22Rv1 (cell line): Measurements from ENCODE around the gene CARD6.

ENCODE experiments used
- ZFX ChIP-seq: fragments of 450-650 bp; IDR thresholded peaks from 2 replicates; pipeline ENCODE4 v1.6.1; 2017; ENCODE audit warnings: antibody characterized with exemption, borderline replicate concordance
- TF ChIP-seq, protein P1 (sequence below): fragments of 450-650 bp; IDR thresholded peaks from 2 replicates; pipeline ENCODE4 v1.5.1; 2017; ENCODE audit warnings: mild to moderate bottlenecking

DNA sequence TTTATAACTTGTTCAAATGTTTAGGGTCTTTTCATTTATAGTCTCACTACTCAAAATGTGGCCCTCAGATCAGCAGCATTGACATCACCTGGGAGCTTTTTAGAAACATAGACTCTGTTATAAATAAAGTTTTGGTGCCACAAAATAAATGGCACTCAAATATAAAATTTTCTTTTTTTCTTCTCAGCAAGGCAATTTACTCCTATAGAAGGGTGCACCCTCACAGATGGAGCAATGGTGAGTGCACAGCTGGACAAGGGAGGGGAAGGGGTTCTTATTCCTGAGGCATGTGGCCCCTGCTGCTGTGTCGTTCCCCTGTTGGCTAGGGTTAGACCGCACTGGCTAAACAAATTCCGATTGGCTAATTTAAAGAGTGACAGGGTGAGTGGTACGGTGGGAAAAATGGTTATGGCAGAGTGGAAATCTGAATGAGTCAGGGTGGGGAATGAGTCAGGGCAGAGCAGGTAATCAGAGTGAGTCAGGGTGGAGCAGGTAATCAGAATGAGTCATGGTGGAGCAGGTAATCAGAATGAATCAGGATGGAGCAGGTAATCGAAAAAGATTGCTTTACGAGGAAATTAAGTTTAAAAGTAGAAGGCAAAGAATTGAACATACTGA, 36.3 kb downstream of the CARD6 start:
- TF ChIP-seq, protein P1, sequence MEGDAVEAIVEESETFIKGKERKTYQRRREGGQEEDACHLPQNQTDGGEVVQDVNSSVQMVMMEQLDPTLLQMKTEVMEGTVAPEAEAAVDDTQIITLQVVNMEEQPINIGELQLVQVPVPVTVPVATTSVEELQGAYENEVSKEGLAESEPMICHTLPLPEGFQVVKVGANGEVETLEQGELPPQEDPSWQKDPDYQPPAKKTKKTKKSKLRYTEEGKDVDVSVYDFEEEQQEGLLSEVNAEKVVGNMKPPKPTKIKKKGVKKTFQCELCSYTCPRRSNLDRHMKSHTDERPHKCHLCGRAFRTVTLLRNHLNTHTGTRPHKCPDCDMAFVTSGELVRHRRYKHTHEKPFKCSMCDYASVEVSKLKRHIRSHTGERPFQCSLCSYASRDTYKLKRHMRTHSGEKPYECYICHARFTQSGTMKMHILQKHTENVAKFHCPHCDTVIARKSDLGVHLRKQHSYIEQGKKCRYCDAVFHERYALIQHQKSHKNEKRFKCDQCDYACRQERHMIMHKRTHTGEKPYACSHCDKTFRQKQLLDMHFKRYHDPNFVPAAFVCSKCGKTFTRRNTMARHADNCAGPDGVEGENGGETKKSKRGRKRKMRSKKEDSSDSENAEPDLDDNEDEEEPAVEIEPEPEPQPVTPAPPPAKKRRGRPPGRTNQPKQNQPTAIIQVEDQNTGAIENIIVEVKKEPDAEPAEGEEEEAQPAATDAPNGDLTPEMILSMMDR = no peak
- TF ChIP-seq ZFX = no peak
